GM12878 (cell line): ENCODE measurements around the gene RPS6KA5.

Experiments
- MYC ChIP-seq: IDR thresholded peaks from 2 replicates; pipeline ENCODE4 v1.6.1; 2011; ENCODE audit warnings: mild to moderate bottlenecking, low read length, moderate library complexity, inconsistent platforms; ENCODE audit not compliant: insufficient read depth, insufficient replicate concordance, insufficient read length, severe bottlenecking
- POLR2AphosphoS5 ChIP-seq: IDR thresholded peaks from 2 replicates; pipeline ENCODE4 v1.6.1; 2011; ENCODE audit warnings: mild to moderate bottlenecking, low read length, inconsistent platforms
- YY1 ChIP-seq: IDR thresholded peaks from 2 replicates; pipeline ENCODE4 v1.6.1; 2011; ENCODE audit warnings: low read depth, mild to moderate bottlenecking, low read length
- TF ChIP-seq, protein P1 (sequence below), 3 experiments: IDR thresholded peaks in 2 of 3; conservative IDR thresholded peaks in 1 of 3; 2 replicates each; pipeline ENCODE4 v1.5.1; 2011; ENCODE audit warnings: low read depth in 3 of 3, low read length in 3 of 3, mild to moderate bottlenecking in 3 of 3, control low read depth in 2 of 3, moderate library complexity in 2 of 3, inconsistent platforms in 1 of 3, mixed read lengths in 1 of 3; ENCODE audit not compliant: control insufficient read depth in 2 of 3, insufficient read depth in 1 of 3; ENCODE audit errors: extremely low read depth in 1 of 3

DNA sequence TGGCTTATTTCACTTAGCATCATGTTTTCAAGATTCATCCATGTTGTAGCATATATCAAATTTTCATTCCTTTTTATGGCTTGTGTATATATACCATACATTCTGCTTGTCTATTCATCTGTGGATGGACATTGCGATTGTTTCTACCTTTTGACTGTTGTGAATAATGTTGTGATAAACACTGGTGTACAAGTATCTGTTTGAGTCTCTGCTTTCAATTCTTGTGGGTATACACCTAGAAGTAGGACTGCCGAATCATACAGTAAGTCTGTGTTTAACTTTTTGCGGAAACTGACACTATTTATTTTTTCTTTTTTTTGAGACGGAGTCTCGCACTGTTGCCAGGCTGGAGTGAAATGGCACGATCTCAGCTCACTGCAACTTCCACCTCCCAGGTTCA lies 19.6 kb upstream of the RPS6KA5 start:
- TF ChIP-seq, protein P1, sequence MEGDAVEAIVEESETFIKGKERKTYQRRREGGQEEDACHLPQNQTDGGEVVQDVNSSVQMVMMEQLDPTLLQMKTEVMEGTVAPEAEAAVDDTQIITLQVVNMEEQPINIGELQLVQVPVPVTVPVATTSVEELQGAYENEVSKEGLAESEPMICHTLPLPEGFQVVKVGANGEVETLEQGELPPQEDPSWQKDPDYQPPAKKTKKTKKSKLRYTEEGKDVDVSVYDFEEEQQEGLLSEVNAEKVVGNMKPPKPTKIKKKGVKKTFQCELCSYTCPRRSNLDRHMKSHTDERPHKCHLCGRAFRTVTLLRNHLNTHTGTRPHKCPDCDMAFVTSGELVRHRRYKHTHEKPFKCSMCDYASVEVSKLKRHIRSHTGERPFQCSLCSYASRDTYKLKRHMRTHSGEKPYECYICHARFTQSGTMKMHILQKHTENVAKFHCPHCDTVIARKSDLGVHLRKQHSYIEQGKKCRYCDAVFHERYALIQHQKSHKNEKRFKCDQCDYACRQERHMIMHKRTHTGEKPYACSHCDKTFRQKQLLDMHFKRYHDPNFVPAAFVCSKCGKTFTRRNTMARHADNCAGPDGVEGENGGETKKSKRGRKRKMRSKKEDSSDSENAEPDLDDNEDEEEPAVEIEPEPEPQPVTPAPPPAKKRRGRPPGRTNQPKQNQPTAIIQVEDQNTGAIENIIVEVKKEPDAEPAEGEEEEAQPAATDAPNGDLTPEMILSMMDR (IDR thresholded peaks at IDR 0.05 in 2 of 3, conservative IDR thresholded peaks at IDR 0.05 in 1 of 3; ENCODE audit: control insufficient read depth in 2 of 3, extremely low read depth in 1 of 3, insufficient read depth in 1 of 3, low read depth in 3 of 3, low read length in 3 of 3): no peak
- no peak for TF ChIP-seq YY1
- no peak for TF ChIP-seq MYC
- no peak for TF ChIP-seq POLR2AphosphoS5
